ENCODE measurements around the gene ST8SIA2.

The ST8SIA2 gene

DNA sequence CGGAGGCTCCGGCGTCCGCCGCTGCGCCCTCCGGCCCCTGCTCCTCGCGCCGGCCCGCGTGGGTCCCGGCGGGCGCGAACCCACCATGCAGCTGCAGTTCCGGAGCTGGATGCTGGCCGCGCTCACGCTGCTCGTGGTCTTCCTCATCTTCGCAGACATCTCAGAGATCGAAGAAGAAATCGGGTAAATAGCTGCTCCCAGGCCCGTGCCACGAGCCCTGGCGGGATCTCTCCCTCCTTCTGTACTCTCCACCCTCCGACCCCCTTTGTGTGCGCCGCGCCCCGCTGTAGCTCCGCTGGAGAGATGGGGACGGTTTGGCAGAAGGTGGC lies 263 bp downstream of the ST8SIA2 start (continued):
- TF ChIP-seq, protein P1, sequence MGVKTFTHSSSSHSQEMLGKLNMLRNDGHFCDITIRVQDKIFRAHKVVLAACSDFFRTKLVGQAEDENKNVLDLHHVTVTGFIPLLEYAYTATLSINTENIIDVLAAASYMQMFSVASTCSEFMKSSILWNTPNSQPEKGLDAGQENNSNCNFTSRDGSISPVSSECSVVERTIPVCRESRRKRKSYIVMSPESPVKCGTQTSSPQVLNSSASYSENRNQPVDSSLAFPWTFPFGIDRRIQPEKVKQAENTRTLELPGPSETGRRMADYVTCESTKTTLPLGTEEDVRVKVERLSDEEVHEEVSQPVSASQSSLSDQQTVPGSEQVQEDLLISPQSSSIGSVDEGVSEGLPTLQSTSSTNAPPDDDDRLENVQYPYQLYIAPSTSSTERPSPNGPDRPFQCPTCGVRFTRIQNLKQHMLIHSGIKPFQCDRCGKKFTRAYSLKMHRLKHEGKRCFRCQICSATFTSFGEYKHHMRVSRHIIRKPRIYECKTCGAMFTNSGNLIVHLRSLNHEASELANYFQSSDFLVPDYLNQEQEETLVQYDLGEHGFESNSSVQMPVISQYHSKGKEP (tag by site-specific recombination; IDR thresholded peaks at IDR 0.05) = 0 out of 2 replicates have a peak, but pooled peaks have one; percentile 21
- TF ChIP-seq, protein P2, sequence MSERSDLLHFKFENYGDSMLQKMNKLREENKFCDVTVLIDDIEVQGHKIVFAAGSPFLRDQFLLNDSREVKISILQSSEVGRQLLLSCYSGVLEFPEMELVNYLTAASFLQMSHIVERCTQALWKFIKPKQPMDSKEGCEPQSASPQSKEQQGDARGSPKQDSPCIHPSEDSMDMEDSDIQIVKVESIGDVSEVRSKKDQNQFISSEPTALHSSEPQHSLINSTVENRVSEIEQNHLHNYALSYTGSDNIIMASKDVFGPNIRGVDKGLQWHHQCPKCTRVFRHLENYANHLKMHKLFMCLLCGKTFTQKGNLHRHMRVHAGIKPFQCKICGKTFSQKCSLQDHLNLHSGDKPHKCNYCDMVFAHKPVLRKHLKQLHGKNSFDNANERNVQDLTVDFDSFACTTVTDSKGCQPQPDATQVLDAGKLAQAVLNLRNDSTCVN (tag by site-specific recombination; optimal IDR thresholded peaks at IDR 0.05) = peak; percentile 62
- TF ChIP-seq ZNF266 (tag by site-specific recombination; IDR thresholded peaks at IDR 0.05; ENCODE audit: low read depth) (no peak), HOXC10 (CRISPR knock-in tag; IDR thresholded peaks at IDR 0.05) (0 out of 2 replicates have a peak, but pooled peaks have one; percentile 15), ZNF335 (tag by site-specific recombination; conservative IDR thresholded peaks at IDR 0.05) (peak; percentile 64; the same call in 1 of the 2 replicates)

DNA sequence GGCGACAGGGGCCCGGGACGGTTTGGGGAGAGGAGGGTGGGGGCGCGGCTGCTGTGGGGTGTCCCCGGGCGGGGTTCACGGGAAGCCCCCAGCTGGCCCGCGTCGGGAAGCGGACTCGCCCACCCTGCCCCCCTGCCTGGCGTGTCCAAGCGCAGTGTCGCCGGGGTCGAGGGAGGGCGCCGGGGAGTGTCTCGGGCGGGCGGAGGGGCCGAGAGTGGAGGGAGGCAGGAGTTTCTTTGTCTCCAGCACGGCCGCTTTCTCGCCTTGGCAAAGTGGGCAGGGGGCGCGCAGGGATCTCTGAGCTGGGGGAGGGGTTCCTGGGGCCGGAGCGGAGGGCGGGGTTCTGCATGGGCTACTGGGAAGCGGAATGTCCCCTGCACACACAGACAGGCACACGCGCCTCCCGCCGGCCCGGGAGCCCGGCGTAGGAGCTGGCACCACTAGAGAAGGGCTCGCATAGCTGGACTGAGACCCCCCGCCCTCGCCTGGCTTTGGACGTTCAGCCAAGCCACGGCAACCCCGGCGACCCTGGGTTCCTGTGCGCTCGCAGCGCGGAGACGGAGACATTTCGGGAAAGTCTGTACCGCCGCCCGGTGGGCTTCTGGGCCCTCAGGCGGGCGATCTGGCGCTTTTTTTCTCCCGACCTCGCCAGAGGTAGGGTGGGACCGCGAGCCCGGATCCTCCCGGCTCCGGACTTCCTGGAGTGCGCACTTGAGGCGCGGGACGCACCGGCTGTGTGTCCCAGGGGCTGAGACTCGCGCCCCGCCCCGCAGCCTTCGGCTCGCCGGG lies 822 bp downstream of the ST8SIA2 start:
- H3K4me1 ChIP-seq (ENCODE audit: control insufficient read depth, insufficient read depth, low read length) = peaks cover 3% of the 10 kb centered on the region; the same call in 1 of the 2 replicates
- H3K27ac ChIP-seq (ENCODE audit: extremely low read depth, low read depth, low read length) = peak overlapping the region; percentile 43; the same call in 1 of the 2 replicates
- POLR2A ChIA-PET = interaction anchor here (0.6 to 1.4 kb wide), 4 partner anchors 7 to 320 kb away, joined by 3 to 5 read pairs (median 4); no protein-coding TSS in a partner anchor
- no peaks in the 10 kb centered on the region for H3K36me3 ChIP-seq (ENCODE audit: control insufficient read depth in 2 of 2, insufficient read depth in 1 of 2, low read length in 2 of 2)
- peak overlapping the region; percentile 52 for H3K4me3 ChIP-seq (ENCODE audit: low read depth, low read length)
- CTCF ChIA-PET = interaction anchor here (0.6 to 1.3 kb wide), 4 partner anchors 30 to 320 kb away, joined by 3 to 4 read pairs (median 3); no protein-coding TSS in a partner anchor
- no peaks in the 10 kb centered on the region for H3K9me3 ChIP-seq (ENCODE audit: control insufficient read depth, insufficient read depth, low read depth, low read length)
- TF ChIP-seq ZNF629 (tag by site-specific recombination; IDR thresholded peaks at IDR 0.05) = no peak
- 0 out of 2 replicates have a peak, but pooled peaks have one; percentile 1 for TF ChIP-seq HOXC10 (CRISPR knock-in tag; IDR thresholded peaks at IDR 0.05)
- 0 out of 2 replicates have a peak, but pooled peaks have one; percentile 34 for TF ChIP-seq ZBTB20 (tag by site-specific recombination; IDR thresholded peaks at IDR 0.05)
- TF ChIP-seq, protein P3, sequence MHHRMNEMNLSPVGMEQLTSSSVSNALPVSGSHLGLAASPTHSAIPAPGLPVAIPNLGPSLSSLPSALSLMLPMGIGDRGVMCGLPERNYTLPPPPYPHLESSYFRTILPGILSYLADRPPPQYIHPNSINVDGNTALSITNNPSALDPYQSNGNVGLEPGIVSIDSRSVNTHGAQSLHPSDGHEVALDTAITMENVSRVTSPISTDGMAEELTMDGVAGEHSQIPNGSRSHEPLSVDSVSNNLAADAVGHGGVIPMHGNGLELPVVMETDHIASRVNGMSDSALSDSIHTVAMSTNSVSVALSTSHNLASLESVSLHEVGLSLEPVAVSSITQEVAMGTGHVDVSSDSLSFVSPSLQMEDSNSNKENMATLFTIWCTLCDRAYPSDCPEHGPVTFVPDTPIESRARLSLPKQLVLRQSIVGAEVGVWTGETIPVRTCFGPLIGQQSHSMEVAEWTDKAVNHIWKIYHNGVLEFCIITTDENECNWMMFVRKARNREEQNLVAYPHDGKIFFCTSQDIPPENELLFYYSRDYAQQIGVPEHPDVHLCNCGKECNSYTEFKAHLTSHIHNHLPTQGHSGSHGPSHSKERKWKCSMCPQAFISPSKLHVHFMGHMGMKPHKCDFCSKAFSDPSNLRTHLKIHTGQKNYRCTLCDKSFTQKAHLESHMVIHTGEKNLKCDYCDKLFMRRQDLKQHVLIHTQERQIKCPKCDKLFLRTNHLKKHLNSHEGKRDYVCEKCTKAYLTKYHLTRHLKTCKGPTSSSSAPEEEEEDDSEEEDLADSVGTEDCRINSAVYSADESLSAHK (tag by site-specific recombination; IDR thresholded peaks at IDR 0.05) = no peak
- no peak for TF ChIP-seq SP3 (tag by site-specific recombination; IDR thresholded peaks at IDR 0.05)
- TF ChIP-seq ZNF548 (tag by site-specific recombination; IDR thresholded peaks at IDR 0.05) = no peak
- 0 out of 2 replicates have a peak, but pooled peaks have one; percentile 20 for TF ChIP-seq KLF16 (tag by site-specific recombination; IDR thresholded peaks at IDR 0.05)
- TF ChIP-seq KLF1 (tag by site-specific recombination; IDR thresholded peaks at IDR 0.05) = peak; percentile 22; the same call in 1 of the 2 replicates
- peak; percentile 61 for TF ChIP-seq ZNF335 (tag by site-specific recombination; conservative IDR thresholded peaks at IDR 0.05)
- TF ChIP-seq GLIS2 (tag by site-specific recombination; IDR thresholded peaks at IDR 0.05) = peak; percentile 93
- TF ChIP-seq, protein P4, sequence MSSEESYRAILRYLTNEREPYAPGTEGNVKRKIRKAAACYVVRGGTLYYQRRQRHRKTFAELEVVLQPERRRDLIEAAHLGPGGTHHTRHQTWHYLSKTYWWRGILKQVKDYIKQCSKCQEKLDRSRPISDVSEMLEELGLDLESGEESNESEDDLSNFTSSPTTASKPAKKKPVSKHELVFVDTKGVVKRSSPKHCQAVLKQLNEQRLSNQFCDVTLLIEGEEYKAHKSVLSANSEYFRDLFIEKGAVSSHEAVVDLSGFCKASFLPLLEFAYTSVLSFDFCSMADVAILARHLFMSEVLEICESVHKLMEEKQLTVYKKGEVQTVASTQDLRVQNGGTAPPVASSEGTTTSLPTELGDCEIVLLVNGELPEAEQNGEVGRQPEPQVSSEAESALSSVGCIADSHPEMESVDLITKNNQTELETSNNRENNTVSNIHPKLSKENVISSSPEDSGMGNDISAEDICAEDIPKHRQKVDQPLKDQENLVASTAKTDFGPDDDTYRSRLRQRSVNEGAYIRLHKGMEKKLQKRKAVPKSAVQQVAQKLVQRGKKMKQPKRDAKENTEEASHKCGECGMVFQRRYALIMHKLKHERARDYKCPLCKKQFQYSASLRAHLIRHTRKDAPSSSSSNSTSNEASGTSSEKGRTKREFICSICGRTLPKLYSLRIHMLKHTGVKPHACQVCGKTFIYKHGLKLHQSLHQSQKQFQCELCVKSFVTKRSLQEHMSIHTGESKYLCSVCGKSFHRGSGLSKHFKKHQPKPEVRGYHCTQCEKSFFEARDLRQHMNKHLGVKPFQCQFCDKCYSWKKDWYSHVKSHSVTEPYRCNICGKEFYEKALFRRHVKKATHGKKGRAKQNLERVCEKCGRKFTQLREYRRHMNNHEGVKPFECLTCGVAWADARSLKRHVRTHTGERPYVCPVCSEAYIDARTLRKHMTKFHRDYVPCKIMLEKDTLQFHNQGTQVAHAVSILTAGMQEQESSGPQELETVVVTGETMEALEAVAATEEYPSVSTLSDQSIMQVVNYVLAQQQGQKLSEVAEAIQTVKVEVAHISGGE (tag by site-specific recombination; conservative IDR thresholded peaks at IDR 0.05; ENCODE audit: low read depth) = 0 out of 2 replicates have a peak, but pooled peaks have one; percentile 17
- TF ChIP-seq, protein P5, sequence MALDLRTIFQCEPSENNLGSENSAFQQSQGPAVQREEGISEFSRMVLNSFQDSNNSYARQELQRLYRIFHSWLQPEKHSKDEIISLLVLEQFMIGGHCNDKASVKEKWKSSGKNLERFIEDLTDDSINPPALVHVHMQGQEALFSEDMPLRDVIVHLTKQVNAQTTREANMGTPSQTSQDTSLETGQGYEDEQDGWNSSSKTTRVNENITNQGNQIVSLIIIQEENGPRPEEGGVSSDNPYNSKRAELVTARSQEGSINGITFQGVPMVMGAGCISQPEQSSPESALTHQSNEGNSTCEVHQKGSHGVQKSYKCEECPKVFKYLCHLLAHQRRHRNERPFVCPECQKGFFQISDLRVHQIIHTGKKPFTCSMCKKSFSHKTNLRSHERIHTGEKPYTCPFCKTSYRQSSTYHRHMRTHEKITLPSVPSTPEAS (tag by site-specific recombination; IDR thresholded peaks at IDR 0.05) = peak; percentile 12; the same call in 1 of the 2 replicates
- TF ChIP-seq, protein P2 (tag by site-specific recombination; optimal IDR thresholded peaks at IDR 0.05) = peak; percentile 18
- TF ChIP-seq, protein P6, sequence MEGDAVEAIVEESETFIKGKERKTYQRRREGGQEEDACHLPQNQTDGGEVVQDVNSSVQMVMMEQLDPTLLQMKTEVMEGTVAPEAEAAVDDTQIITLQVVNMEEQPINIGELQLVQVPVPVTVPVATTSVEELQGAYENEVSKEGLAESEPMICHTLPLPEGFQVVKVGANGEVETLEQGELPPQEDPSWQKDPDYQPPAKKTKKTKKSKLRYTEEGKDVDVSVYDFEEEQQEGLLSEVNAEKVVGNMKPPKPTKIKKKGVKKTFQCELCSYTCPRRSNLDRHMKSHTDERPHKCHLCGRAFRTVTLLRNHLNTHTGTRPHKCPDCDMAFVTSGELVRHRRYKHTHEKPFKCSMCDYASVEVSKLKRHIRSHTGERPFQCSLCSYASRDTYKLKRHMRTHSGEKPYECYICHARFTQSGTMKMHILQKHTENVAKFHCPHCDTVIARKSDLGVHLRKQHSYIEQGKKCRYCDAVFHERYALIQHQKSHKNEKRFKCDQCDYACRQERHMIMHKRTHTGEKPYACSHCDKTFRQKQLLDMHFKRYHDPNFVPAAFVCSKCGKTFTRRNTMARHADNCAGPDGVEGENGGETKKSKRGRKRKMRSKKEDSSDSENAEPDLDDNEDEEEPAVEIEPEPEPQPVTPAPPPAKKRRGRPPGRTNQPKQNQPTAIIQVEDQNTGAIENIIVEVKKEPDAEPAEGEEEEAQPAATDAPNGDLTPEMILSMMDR (tag by site-specific recombination; IDR thresholded peaks at IDR 0.05) = peak; percentile 22; the same call in 1 of the 2 replicates
- no peak for TF ChIP-seq ZNF324 (tag by site-specific recombination; IDR thresholded peaks at IDR 0.05)
